Ovary (tissue), 3 donors: ENCODE results near the gene GIMAP2.
"Not testable (repeated sequence)": the region's sequence is repeated elsewhere in the genome, so short reads cannot be mapped to it uniquely, and the experiment has no call there.

Experiments used
- EP300 ChIP-seq: sonication (generic); formaldehyde crosslinking; IDR thresholded peaks from one replicate; pipeline ENCODE4 v1.6.1; 2017; ENCODE audit warnings: antibody characterized with exemption
- TF ChIP-seq, protein P1 (sequence below), 3 donors: fragments of 450-650 bp in 2 of 3; fragments of 200-600 bp in 1 of 3; IDR thresholded peaks; one replicate each; pipeline versions ENCODE4 v1.5.1 to v1.8.0; 2016 to 2022; ENCODE audit warnings: antibody characterized with exemption in 3 of 3, mild to moderate bottlenecking in 1 of 3
- donor health status: DM: no; HTN: no; CAD: no.

DNA sequence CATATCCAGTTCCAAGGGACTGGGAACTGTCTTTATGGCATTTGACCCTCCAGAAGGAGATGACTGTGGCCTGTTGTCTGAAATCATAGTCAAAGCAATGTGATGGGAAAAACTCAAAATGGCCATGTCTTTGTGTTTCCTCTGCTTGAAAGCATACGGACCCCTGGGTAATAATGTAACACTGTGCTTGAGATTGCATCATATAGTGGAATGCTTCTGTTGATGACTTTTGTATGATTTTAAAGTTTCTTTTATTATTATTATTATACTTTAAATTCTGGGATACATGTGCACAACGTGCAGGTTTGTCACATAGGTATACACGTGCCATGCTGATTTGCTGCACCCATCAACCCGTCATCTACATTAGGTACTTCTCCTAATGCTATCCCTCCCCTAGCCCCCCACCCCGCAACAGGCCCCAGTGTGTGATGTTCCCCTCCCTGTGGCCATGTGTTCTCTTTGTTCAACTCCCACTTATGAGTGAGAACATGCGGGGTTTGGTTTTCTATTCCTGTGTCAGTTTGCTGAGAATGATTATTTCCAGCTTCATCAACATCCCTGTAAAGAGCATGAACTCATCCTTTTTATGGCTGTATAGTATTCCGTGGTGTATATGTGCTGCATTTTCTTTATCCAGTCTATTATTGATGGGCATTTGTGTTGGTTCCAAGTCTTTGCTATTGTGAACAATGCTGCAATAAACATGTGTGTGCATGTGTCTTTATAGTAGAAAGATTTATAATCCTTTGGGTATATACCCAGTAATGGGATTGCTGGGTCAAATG, 13.5 kb upstream of the GIMAP2 start:
- TF ChIP-seq, protein P1, sequence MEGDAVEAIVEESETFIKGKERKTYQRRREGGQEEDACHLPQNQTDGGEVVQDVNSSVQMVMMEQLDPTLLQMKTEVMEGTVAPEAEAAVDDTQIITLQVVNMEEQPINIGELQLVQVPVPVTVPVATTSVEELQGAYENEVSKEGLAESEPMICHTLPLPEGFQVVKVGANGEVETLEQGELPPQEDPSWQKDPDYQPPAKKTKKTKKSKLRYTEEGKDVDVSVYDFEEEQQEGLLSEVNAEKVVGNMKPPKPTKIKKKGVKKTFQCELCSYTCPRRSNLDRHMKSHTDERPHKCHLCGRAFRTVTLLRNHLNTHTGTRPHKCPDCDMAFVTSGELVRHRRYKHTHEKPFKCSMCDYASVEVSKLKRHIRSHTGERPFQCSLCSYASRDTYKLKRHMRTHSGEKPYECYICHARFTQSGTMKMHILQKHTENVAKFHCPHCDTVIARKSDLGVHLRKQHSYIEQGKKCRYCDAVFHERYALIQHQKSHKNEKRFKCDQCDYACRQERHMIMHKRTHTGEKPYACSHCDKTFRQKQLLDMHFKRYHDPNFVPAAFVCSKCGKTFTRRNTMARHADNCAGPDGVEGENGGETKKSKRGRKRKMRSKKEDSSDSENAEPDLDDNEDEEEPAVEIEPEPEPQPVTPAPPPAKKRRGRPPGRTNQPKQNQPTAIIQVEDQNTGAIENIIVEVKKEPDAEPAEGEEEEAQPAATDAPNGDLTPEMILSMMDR (IDR thresholded peaks at IDR 0.05): not testable (repeated sequence)
- not testable (repeated sequence) for TF ChIP-seq EP300
